Measurements from ENCODE around the gene DGCR2. TPM values are rescaled to one million over a fixed set of nuclear protein-coding genes. Genes with fewer than 3 reads are reported as not detected.

The DGCR2 gene
- polyA plus RNA-seq, 1 donor from 2014 or later = 67.1 TPM

DNA sequence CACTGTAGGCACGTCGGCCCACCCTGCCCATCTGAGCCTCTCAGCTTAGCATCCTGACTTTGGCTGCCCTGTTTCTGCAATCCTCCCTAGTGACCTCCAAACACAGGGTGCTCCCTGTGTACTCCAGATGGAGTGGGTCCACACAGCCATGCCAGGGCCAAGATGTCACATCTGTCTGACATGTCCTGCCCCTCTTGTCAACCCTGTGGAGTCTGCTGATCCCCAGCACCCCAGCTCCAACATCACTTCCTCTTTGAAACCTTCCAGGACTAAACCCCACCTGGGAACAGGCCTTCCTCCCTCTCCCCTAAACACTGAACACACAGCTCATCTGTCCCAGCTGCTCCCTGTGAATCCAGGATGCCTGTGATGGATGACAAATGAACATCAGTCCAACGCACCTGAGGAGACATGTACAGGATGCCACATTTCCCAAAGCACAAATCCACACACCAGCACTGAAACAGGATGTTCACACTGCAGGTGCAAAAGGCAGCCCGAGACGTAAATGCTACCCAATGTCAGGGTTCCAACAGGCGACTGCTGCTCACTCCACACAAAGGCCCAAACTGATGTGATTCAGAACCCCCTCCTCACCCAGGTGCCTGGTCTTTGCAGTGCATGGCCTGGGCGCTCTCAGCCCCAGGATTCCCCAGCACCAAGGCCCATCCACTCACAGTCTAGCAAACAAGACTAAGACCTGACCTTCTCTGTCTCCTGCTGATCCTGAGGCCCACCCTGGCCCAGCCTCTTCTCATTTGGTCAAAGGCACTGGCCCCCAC is 6.9 kb upstream of the DGCR2 start:
- H3K9me3 ChIP-seq (ENCODE audit: low read length) = no peaks in the 10 kb centered on the region
- no peaks in the 10 kb centered on the region for H3K36me3 ChIP-seq (ENCODE audit: insufficient read depth, low read length)
- TF ChIP-seq POLR2AphosphoS5 (IDR thresholded peaks at IDR 0.05) = no peak
- TF ChIP-seq EZH2 (IDR thresholded peaks at IDR 0.05; ENCODE audit: borderline replicate concordance, insufficient read depth, low read length, poor library complexity, severe bottlenecking) = no peak
- no peak for TF ChIP-seq RAD21 (conservative IDR thresholded peaks at IDR 0.05)
- TF ChIP-seq SMC3 (conservative IDR thresholded peaks at IDR 0.05; ENCODE audit: poor library complexity) = no peak
- TF ChIP-seq, protein P1, sequence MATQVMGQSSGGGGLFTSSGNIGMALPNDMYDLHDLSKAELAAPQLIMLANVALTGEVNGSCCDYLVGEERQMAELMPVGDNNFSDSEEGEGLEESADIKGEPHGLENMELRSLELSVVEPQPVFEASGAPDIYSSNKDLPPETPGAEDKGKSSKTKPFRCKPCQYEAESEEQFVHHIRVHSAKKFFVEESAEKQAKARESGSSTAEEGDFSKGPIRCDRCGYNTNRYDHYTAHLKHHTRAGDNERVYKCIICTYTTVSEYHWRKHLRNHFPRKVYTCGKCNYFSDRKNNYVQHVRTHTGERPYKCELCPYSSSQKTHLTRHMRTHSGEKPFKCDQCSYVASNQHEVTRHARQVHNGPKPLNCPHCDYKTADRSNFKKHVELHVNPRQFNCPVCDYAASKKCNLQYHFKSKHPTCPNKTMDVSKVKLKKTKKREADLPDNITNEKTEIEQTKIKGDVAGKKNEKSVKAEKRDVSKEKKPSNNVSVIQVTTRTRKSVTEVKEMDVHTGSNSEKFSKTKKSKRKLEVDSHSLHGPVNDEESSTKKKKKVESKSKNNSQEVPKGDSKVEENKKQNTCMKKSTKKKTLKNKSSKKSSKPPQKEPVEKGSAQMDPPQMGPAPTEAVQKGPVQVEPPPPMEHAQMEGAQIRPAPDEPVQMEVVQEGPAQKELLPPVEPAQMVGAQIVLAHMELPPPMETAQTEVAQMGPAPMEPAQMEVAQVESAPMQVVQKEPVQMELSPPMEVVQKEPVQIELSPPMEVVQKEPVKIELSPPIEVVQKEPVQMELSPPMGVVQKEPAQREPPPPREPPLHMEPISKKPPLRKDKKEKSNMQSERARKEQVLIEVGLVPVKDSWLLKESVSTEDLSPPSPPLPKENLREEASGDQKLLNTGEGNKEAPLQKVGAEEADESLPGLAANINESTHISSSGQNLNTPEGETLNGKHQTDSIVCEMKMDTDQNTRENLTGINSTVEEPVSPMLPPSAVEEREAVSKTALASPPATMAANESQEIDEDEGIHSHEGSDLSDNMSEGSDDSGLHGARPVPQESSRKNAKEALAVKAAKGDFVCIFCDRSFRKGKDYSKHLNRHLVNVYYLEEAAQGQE (IDR thresholded peaks at IDR 0.05; ENCODE audit: borderline replicate concordance) = no peak
- TF ChIP-seq EP300 (conservative IDR thresholded peaks at IDR 0.05; ENCODE audit: poor library complexity, severe bottlenecking) = no peak
- TF ChIP-seq TAF1 (IDR thresholded peaks at IDR 0.05; ENCODE audit: low read depth) = no peak
- TF ChIP-seq, protein P2, sequence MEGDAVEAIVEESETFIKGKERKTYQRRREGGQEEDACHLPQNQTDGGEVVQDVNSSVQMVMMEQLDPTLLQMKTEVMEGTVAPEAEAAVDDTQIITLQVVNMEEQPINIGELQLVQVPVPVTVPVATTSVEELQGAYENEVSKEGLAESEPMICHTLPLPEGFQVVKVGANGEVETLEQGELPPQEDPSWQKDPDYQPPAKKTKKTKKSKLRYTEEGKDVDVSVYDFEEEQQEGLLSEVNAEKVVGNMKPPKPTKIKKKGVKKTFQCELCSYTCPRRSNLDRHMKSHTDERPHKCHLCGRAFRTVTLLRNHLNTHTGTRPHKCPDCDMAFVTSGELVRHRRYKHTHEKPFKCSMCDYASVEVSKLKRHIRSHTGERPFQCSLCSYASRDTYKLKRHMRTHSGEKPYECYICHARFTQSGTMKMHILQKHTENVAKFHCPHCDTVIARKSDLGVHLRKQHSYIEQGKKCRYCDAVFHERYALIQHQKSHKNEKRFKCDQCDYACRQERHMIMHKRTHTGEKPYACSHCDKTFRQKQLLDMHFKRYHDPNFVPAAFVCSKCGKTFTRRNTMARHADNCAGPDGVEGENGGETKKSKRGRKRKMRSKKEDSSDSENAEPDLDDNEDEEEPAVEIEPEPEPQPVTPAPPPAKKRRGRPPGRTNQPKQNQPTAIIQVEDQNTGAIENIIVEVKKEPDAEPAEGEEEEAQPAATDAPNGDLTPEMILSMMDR (IDR thresholded peaks at IDR 0.05; ENCODE audit: poor library complexity, severe bottlenecking) = no peak
- TF ChIP-seq MXI1 (conservative IDR thresholded peaks at IDR 0.05; ENCODE audit: poor library complexity, severe bottlenecking) = no peak
- H3K9ac ChIP-seq (ENCODE audit: low read length) = no peak overlapping the region
- H4K20me1 ChIP-seq (ENCODE audit: insufficient read depth) = no peaks in the 10 kb centered on the region
- H3K79me2 ChIP-seq (replicated peaks; ENCODE audit: insufficient read depth, low read length) = no peaks in the 10 kb centered on the region
- no peak overlapping the region for H3K4me3 ChIP-seq (ENCODE audit: low read length)
- no peaks in the 10 kb centered on the region for H3K9me2 ChIP-seq (ENCODE audit: insufficient read depth, low read length)
- no peak overlapping the region for H2AFZ ChIP-seq (ENCODE audit: low read depth, low read length)
- no peak overlapping the region for H3K27ac ChIP-seq (ENCODE audit: low read length)
- H3K4me2 ChIP-seq (ENCODE audit: low read length) = no peak overlapping the region
- H3K27me3 ChIP-seq (ENCODE audit: insufficient read depth, low read depth, low read length) = no peaks in the 10 kb centered on the region
- H3F3A ChIP-seq (ENCODE audit: insufficient read depth, low read length, poor library complexity, severe bottlenecking) = no peaks in the 10 kb centered on the region

DNA sequence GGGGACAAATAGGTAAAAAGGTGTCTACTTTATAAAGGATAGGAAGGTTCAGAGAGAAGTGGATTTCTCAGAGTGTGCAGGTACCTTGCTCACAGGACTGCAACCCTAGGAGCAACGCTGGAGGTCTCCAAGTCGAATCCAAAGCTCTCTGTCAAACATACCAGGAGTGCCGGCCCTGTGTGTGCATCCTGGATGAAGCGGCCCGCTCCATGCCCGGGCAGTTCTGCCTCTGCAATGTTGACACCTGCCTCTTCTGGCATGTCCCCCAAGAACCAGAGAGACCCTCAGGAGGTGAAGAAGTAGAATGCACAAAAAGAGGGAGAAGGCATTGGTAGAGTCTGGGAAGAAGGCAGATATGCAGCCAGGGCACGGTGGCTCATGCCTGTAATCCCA is 5.8 kb upstream of the DGCR2 start:
- no peak for TF ChIP-seq EZH2 (IDR thresholded peaks at IDR 0.05; ENCODE audit: borderline replicate concordance, insufficient read depth, low read length, poor library complexity, severe bottlenecking)
- TF ChIP-seq, protein P1 (IDR thresholded peaks at IDR 0.05; ENCODE audit: borderline replicate concordance) = no peak
- TF ChIP-seq, protein P2 (IDR thresholded peaks at IDR 0.05; ENCODE audit: poor library complexity, severe bottlenecking) = no peak
- TF ChIP-seq SMC3 (conservative IDR thresholded peaks at IDR 0.05; ENCODE audit: poor library complexity) = no peak
- TF ChIP-seq RAD21 (conservative IDR thresholded peaks at IDR 0.05) = no peak
- no peak for TF ChIP-seq TAF1 (IDR thresholded peaks at IDR 0.05; ENCODE audit: low read depth)
- no peak for TF ChIP-seq MXI1 (conservative IDR thresholded peaks at IDR 0.05; ENCODE audit: poor library complexity, severe bottlenecking)
- TF ChIP-seq POLR2AphosphoS5 (IDR thresholded peaks at IDR 0.05) = no peak
- no peak for TF ChIP-seq EP300 (conservative IDR thresholded peaks at IDR 0.05; ENCODE audit: poor library complexity, severe bottlenecking)
- H3K79me2 ChIP-seq (replicated peaks; ENCODE audit: insufficient read depth, low read length) = no peaks in the 10 kb centered on the region

More for the DNA sequence above, 5.8 kb upstream of the DGCR2 start:
- no peaks in the 10 kb centered on the region for H3K9me3 ChIP-seq (ENCODE audit: low read length)
- H3K27me3 ChIP-seq (ENCODE audit: insufficient read depth, low read depth, low read length) = no peaks in the 10 kb centered on the region
- no peaks in the 10 kb centered on the region for H3F3A ChIP-seq (ENCODE audit: insufficient read depth, low read length, poor library complexity, severe bottlenecking)
- no peak overlapping the region for H3K9ac ChIP-seq (ENCODE audit: low read length)
- no peaks in the 10 kb centered on the region for H4K20me1 ChIP-seq (ENCODE audit: insufficient read depth)
- no peak overlapping the region for H2AFZ ChIP-seq (ENCODE audit: low read depth, low read length)
- H3K9me2 ChIP-seq (ENCODE audit: insufficient read depth, low read length) = no peaks in the 10 kb centered on the region
- H3K27ac ChIP-seq (ENCODE audit: low read length) = no peak overlapping the region
- no peak overlapping the region for H3K4me3 ChIP-seq (ENCODE audit: low read length)
- no peaks in the 10 kb centered on the region for H3K36me3 ChIP-seq (ENCODE audit: insufficient read depth, low read length)
- H3K4me2 ChIP-seq (ENCODE audit: low read length) = no peak overlapping the region
